Brain microvascular endothelial cell (primary cell): Measurements from ENCODE around the gene AMH.

Experiments
- DNase-seq: peaks from one replicate; pipeline ENCODE4 v3.0.0-alpha.2; 2020
- H3K27ac ChIP-seq: fragments of 250-450 bp; sonication (Bioruptor Pico); 2 replicates; pipeline ENCODE4 v1.5.1; 2020; ENCODE audit warnings: mild to moderate bottlenecking, moderate library complexity
- H3K27me3 ChIP-seq: fragments of 250-450 bp; sonication (Bioruptor Pico); replicated peaks from 2 replicates; pipeline ENCODE4 v1.5.1; 2020; ENCODE audit warnings: mild to moderate bottlenecking
- H3K36me3 ChIP-seq: fragments of 250-450 bp; sonication (Bioruptor Pico); replicated peaks from 2 replicates; pipeline ENCODE4 v1.5.1; 2020; ENCODE audit warnings: mild to moderate bottlenecking
- H3K4me3 ChIP-seq: 2 replicates; pipeline ENCODE4 v1.5.1; 2011; ENCODE audit warnings: low read depth, mild to moderate bottlenecking, control low read depth, low read length, moderate library complexity
- in situ Hi-C: cut with HindIII; loops from 2 replicates; pipeline ENCODE4 v1.10.0; 2017; ENCODE audit warnings: low sequenced_read_pairs, low pct_ligation_motif_present
- TF ChIP-seq, protein P1 (sequence below): IDR thresholded peaks from 2 replicates; pipeline ENCODE4 v1.5.1; 2011; ENCODE audit warnings: low read depth, mild to moderate bottlenecking, moderate library complexity, low read length, control low read depth, inconsistent platforms; ENCODE audit errors: missing control alignments

The AMH gene

GRCh38 chr19:2239173-2239572, 9.9 kb upstream of the AMH start:
- peak overlapping the region; percentile 54 for H3K4me3 ChIP-seq
- no peak for DNase-seq
- TF ChIP-seq, protein P1, sequence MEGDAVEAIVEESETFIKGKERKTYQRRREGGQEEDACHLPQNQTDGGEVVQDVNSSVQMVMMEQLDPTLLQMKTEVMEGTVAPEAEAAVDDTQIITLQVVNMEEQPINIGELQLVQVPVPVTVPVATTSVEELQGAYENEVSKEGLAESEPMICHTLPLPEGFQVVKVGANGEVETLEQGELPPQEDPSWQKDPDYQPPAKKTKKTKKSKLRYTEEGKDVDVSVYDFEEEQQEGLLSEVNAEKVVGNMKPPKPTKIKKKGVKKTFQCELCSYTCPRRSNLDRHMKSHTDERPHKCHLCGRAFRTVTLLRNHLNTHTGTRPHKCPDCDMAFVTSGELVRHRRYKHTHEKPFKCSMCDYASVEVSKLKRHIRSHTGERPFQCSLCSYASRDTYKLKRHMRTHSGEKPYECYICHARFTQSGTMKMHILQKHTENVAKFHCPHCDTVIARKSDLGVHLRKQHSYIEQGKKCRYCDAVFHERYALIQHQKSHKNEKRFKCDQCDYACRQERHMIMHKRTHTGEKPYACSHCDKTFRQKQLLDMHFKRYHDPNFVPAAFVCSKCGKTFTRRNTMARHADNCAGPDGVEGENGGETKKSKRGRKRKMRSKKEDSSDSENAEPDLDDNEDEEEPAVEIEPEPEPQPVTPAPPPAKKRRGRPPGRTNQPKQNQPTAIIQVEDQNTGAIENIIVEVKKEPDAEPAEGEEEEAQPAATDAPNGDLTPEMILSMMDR, result no peak

DNA sequence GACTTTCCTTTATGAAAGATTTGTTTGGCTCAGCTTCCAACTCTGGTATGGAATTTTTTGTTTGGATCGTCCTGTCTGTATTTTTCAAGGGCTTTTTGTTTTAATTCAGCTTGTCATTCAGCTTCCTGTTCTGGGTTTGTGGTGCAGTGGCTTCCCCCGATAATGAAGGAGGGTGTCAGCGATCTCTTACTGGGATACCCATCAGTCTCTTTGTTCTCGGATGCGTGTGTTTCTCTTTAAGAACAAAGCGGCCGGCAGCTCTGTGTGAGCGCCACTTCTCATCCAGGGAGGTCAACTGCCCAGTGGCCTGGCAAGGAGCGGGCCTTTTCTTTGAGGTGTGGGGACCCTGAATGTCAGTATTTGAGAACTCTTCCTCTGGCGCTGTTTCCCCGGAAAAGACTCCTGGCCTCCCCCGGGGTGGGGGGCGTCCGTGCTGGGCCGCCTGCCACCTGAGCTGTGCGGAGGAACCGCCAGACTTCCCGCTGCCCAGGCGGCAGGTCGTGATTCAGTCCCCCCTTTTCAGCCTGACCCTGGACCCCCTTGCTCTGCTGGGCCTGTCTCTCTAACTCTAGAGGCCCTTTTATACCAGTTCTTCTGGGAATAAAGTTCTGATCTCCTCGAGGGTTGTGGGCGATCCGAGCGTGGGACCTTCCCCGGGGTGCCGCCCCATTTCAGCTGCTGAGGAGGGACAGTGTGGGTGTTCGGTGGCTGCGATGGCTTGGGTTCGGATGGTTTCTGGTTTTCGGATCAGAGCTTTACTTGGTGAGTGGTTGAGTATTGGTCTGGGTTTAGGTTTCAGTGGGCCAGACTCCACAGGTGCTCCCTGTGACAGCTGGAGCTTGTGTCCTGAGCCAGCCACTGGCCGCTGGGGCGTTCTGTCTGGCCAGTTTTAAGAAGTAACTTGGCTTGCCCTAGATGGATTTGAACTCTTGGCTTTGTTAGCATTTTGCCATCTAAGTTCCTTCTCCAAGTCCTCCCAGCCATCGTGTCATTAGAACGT, 9.1 kb upstream of the AMH start:
- peak; percentile 40 for DNase-seq
- TF ChIP-seq, protein P1, result no peak
- Histone ChIP-seq H3K27me3 (no peaks in the 10 kb centered on the region), H3K36me3 (peaks cover 25% of the 10 kb centered on the region), H3K4me3 (peak overlapping the region; percentile 54), H3K27ac (peak overlapping the region; percentile 30)
- in situ Hi-C loops, result loop anchor here (5.0 kb wide), 1 partner anchor 87 kb away; the partner anchor contains the start of genes LSM7 and SPPL2B

More at GRCh38 chr19:2239173-2239572, 9.9 kb upstream of the AMH start:
- Histone ChIP-seq H3K27me3 (no peaks in the 10 kb centered on the region), H3K36me3 (peaks cover 18% of the 10 kb centered on the region), H3K27ac (peak overlapping the region; percentile 30)
- in situ Hi-C loops, result loop anchor here (5.0 kb wide), 1 partner anchor 88 kb away; the partner anchor contains the start of genes LSM7 and SPPL2B

DNA sequence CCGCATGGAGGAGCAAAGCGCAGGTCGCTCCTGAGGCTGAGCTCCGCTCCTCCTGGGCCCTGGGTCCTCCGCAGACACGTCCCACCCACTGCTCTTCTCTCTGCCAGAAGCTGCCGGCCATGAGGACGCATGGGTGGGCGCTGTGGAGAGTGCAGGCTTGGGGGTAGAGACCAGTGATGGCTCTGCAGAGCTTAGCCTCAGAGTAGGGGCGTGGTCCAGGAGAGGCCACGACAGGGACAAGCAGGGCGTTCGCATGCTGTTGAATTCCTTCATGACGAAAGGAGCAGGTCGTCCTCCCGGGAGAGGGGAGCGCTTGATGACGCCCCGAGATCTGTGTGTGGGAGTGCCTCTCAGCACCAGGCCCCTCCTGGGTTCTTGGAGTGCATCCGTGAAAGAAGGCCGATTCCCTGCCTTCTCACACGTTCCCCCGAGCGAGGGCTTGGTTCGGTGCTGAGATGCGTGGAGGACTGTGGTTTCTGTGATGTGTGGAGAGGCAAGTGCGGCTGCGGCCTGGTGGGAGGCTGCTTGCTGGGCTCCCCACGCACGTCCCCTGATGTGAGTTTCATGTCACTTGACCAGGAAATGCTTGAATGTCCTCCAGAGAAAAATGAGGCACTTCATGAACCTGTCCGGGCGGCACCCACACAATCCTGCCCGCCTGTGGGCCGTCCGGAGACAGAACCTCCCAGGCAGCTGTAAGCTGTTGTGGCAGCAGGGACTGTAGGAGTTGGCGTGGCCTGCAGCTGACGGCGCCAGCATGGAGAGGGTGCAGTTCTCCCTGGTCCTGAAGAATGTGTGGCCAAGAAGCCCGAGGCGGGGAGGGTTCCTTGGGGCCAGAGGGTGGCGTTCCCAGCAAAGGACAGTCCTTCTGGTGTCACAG, 8.0 kb upstream of the AMH start:
- DNase-seq, result no peak
- no peak overlapping the region for H3K27ac ChIP-seq
- H3K4me3 ChIP-seq, result peak overlapping the region; percentile 5
- in situ Hi-C loops, result no loop called here
- peaks cover 35% of the 10 kb centered on the region for H3K36me3 ChIP-seq
- TF ChIP-seq, protein P1, result no peak
- H3K27me3 ChIP-seq, result no peaks in the 10 kb centered on the region

DNA sequence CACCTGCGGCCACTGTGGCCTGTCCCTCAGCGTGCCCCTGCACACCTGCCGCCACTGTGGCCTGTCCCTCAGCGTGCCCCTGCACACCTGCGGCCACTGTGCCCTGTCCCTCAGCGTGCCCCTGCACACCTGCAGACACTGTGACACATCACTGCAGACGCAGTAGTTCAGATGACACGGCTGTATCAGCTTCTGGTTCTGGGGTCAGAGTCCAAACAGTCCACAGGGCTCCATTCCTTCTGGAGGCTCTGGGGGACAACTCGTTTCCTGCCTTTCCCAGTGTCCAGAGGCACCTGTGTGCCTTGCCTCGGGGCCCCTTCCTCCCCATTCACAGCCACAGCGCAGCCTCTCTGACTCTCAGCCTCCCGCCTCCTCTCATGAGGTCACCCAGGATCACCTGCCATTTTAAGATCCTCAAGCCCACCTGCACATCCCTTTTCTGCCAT, 7.0 kb upstream of the AMH start:
- in situ Hi-C loops, result no loop called here

GRCh38 chr19:2242816-2243215, 6.3 kb upstream of the AMH start:
- in situ Hi-C loops, result no loop called here
- Histone ChIP-seq H3K27me3 (no peaks in the 10 kb centered on the region), H3K27ac (no peak overlapping the region), H3K36me3 (peaks cover 51% of the 10 kb centered on the region), H3K4me3 (no peak overlapping the region)
- TF ChIP-seq, protein P1, result no peak
- DNase-seq, result no peak

More for the DNA sequence above, 7.0 kb upstream of the AMH start:
- TF ChIP-seq, protein P1, result no peak
- Histone ChIP-seq H3K36me3 (peaks cover 45% of the 10 kb centered on the region), H3K27ac (no peak overlapping the region), H3K27me3 (no peaks in the 10 kb centered on the region), H3K4me3 (no peak overlapping the region)
- DNase-seq, result no peak
